HG03575 (cell line): ENCODE measurements around the gene FAM9C.
A peak's percentile ranks its signal among the peaks of the same experiment; 100 is the strongest.

Source experiments
- ATAC-seq: cut with Tn5 transposase; IDR thresholded peaks from one replicate; pipeline ENCODE4 v1.9.1; 2021; ENCODE audit not compliant: unreplicated experiment, insufficient number of reproducible peaks, low FRiP score; ENCODE audit errors: extremely low read depth

The FAM9C gene

GRCh38 chrX:13014111-13015096 is 30.0 kb downstream of the FAM9C start:
- ATAC-seq, result no peak

- ATAC-seq, result no peak
Observed at GRCh38 chrX:13013363-13014110, 30.9 kb downstream of the FAM9C start.

DNA sequence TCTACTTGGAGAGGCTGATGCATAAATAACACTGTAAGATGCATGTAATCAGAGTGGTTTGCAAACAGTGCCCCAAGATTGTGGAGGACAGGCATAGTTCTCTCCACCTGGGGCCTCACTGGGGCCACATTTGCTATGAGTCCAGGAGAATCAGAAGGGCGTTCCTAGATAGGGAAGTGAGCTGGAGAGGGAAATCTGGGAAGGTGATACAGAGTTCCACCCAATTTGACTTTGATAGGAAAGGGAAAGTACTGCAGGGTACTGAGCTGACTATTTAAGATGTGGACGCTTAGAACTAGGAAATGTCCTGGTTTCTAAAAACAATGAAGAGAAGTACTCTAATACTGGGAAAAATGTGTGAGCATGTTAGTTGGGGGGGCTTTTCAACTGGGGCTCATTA is 33.9 kb downstream of the FAM9C start:
- ATAC-seq, result no peak

DNA sequence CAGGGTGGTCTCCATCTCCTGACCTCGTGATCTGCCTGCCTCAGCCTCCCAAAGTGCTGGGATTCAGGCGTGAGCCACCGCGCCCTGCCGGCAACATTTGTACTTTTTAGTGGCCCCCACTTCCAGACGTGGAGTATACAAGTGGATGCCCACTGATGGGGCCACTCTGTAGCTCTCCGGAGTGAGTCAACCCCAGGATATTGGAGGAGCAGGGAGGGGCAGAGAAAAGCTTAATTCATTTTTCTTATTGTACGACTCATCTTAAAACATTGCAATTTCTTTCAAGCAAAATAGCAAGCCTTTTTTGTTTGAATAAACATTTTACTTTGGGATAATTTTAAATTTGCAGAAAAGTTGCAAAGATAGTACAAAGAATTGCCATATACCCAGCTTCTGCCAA is 34.6 kb downstream of the FAM9C start:
- ATAC-seq, result no peak

DNA sequence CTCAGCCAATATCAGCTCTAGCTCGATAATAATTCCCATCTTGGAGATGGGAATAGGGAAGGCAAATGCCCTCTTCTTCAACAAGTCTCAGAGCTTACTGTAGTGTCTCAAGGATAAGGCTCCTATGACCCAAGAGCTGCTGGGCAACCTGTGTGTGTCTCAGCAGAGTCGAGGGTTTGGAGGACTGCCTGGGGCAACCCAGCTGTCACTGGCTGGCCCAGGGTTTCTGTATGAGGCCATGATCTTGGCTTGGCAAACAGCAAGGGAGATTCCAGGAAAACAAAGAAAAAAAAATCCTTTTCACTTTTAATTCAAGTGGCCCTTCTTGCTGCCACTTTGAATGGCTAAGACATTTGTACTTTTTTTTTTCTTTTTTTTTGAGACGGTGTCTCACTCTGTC is 35.1 kb downstream of the FAM9C start:
- ATAC-seq, result no peak

- ATAC-seq, result no peak
Observed at GRCh38 chrX:13008851-13009250, 35.6 kb downstream of the FAM9C start.

GRCh38 chrX:13008189-13008533 is 36.3 kb downstream of the FAM9C start:
- no peak for ATAC-seq

GRCh38 chrX:13007519-13008188 is 36.8 kb downstream of the FAM9C start:
- ATAC-seq, result no peak

DNA sequence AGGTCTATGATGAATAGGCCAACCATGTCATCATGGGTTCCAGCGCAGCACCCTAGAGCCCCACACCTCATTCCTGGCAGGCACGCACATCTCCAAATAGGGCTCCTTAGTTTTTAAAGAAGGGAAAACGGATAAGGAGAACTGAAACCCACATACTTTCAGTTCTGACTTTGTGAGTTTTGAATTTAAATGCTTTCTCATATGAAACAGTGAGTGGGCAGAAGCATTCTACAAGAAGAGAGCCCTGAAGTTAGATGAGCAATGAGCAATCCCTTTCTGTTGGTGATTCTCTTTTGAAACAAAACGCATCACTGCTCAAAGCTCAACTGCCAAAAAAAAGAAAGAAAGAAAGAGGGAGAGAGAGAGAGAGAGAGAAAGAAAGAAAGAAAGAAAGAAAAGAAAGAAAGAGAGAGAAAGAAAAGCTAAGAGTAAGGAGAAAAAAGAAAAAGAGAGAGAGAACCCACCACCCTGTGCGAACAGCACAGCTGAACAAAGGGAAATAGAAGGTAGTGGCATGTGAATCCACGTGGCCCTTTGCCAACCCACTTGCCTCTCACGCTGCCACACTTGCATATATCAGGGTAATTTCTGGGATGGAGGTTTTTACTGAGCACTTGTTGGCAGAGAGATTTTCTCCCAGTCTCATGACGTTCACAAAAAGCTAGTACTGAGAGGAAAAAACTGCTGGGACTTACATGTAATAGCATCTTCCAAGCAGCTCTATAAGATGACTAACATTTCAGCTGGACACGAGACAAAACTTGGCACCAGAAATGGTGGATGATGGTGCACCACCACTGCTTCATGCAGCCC is 38.6 kb downstream of the FAM9C start:
- peak; percentile 33 for ATAC-seq

DNA sequence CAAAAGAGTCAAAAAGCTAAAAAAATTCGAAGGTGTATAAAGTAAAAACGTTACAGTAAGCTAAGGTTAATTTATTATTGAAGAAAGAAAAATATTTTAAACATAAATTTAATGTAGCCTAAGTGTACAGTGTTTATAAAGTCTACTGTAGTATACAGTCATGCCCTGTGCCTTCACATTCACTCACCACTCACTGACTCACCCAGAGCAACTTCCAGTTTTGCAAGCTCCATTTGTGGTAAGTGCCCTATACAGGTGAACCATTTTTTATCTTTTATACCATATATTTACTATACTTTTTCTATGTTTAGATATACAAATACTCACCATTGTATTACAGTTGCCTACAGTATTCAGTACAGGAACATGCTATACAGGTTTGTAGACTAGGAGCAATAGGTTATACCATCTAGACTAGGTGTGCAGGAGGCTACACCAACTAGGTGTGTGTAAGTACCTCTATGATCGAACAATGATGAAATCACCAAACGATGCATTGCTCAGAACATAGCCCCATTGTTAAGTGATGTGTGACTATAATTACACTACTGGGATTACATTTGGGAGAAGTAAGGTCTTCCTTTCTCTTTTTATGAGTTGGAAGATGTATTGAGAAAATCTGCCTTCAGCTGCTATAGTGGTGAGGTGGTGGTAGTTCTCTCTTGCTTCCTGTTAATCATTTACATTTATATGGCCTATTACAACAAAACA is 42.3 kb downstream of the FAM9C start:
- ATAC-seq, result no peak

- ATAC-seq, result no peak
Observed at GRCh38 chrX:13001097-13001496, 43.3 kb downstream of the FAM9C start.

GRCh38 chrX:13000301-13000811 is 44.1 kb downstream of the FAM9C start:
- ATAC-seq, result no peak

GRCh38 chrX:12999422-12999821 is 45.0 kb downstream of the FAM9C start:
- ATAC-seq, result no peak

- no peak for ATAC-seq
Observed at GRCh38 chrX:12997906-12998687, 46.3 kb downstream of the FAM9C start.

- ATAC-seq, result no peak
Observed at GRCh38 chrX:12996934-12997435, 47.4 kb downstream of the FAM9C start.

DNA sequence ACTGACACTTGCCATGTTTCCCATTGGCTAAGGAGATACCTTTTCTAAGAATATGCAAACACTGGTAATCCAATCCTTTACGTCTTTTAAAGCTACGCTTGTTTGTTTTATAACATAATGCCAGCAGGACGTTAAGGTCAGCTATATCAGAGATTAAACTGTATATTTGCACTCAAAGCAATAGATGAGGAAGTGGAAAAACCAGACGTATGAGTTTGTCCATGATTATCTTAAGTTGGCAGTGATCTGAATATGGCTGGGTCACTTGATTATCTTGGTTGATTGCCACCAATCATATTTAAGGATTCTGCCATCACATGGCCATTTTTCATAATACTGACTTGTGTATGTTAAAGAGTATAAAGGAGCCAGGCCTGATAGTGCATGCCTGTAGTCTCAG is 50.1 kb downstream of the FAM9C start:
- no peak for ATAC-seq

GRCh38 chrX:12993826-12994225 is 50.6 kb downstream of the FAM9C start:
- ATAC-seq, result no peak
